ENCODE data around the gene DNALI1.
A peak's percentile ranks its signal among the peaks of the same experiment; 100 is the strongest.
"Not testable (repeated sequence)": the region's sequence is repeated elsewhere in the genome, so short reads cannot be mapped to it uniquely, and the experiment has no call there.

DNALI1 gene

GRCh38 chr1:37557402-37557801 is 662 bp downstream of the DNALI1 start:
- DNase-seq: no peak

GRCh38 chr1:37558411-37558810 is 1.7 kb downstream of the DNALI1 start:
- no peak for DNase-seq

DNA sequence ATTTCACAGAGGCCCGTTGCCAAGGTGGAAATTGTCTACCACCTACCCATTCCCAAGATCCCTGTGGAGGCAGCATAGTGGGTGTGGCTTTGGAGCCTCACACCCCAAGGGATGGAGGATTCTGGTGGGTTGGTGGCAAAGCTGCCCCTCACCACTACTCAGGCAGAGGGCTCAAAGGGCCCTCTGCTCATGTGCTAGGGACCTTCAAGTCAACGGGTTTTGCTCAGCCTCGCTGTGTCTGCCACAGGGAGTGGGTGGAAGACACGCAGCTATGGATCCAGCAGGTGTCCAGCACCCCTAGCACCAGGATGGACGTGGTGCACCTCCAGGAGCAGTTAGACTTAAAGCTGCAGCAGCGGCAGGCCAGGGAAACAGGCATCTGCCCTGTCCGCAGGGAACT is 2.3 kb downstream of the DNALI1 start:
- no peak for DNase-seq

GRCh38 chr1:37559957-37560379 is 3.2 kb downstream of the DNALI1 start:
- not testable (repeated sequence) for DNase-seq

DNA sequence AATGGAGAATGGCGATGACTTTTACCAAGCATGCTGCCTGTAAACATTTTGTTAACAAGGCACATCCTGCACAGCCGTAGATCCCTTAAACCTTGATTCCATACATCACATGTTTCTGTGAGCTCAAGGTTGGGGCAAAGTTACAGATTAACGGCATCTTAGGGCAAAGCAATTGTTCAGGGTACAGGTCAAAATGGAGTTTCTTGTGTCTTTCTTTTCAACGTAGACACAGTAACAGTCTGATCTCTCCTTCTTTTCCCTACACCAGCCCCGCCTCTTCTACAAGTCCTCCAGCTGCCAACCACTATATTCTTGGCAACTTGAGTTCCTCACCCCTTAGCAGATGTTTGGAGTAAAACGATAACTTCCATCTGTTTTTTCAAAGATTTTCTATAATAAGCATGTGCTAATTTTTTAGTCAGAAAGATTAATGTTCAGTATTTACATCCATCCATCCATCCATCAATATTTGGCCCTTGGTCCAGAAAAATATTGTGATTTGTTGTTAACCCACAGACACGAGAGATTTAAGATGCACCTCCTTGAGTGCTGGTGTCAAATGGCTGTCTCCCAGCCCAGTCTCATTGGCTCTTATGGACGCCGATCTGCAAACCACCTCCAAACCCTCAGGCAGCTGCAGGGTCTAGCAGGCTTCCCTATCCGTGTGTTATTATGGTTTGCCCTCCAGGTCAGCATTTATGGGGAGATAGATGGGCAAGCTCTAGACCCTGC is 3.8 kb downstream of the DNALI1 start:
- no peak for DNase-seq

- DNase-seq: no peak
Measured at GRCh38 chr1:37561133-37562132, 4.7 kb downstream of the DNALI1 start.

DNA sequence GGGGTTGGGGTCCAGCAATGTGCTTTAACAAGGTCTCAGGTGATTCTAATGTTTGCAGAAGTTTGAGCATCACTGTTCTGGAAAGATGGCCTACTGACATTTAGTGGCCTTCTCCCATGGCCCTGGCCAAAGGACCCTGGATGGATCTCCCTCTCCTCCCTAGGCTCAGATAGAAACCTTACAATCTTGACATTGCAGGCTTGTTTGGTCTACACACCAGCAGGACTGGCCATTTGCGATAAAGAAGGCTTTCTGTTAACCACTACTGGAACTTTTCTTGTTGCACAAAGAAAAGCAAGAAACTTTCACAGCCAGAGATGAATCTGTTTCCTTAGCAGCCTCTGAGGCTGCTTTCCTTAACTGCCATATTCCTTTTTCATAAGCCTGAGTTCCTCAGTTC is 6.2 kb downstream of the DNALI1 start:
- no peak for DNase-seq

DNA sequence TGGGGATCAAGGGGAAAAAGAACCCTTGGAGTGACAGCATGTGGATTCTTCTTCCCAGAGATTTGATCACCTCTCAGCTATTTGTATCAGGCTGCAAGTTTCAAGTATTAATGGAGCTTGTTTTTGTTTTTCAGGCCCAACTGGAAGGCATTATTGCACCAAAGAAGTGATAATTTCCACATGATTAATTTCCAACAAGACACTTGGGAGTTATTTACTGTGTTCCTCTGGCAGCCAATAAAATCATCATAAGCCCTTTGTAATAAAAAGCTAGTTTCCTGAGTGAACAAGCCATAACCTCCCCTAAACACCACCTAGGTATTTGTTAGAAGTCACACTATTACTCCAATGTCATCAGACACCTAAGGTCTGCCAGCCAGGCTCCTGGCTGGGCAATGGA is 8.2 kb downstream of the DNALI1 start:
- no peak for DNase-seq

- DNase-seq: no peak
Measured at GRCh38 chr1:37567023-37567422, 10.3 kb downstream of the DNALI1 start.

DNA sequence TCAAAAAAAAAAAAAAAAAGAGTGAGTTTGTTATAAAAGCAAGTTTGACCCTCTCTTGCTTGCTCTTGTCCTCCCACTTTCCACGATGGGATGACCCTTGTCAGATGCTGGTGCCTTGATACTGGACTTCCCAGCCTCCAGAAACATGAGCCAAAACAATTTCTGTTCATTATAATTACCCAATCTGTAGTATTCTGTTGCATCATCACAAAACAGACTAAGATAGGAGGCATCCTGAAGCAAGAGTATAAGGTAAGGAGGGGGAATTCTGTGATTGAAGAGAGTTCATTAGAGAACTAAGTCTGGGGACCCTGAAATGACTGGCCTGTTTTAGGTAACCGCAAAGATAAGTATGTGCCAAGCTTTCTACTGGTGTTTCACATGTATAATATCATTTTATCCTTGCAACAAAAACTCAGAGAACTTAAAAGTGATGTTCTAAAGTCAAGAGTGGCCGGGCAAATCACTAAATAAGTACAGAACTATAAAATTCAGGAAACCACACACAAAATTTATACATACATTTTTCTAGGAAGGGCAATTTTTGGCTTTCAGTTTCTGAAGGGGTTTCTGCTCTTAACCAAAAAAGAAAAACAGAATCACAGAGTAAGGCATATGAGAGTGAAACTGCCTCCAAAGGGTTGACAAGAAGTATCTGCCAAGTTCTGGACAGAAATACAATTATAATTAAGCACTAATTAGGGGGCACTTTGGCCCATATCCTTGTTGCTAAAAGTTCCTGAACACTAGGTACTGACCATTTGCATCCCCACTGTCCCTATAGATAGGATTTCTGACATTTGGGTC is 14.0 kb downstream of the DNALI1 start:
- no peak for DNase-seq

GRCh38 chr1:37574834-37575480 is 18.2 kb downstream of the DNALI1 start:
- no peak for DNase-seq

DNA sequence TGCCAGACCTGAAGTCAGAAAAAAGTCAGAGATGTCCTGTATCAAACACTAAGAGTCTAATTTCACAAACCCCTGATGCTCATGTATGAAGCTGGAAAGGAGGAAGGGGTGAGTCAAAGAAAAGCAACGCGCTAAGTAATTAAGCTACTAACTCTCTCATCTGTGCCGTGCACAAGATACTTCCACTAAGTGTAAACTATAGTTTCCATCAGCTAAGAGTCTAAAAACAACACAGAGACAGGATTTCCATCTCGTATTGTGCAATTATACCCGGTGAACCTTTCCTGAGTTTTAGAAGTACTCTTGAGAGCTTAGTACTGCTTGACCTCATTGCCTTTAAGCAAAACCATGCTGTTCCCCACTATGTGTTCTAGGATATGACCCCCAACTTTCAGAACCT is 19.0 kb downstream of the DNALI1 start:
- DNase-seq: no peak

- not testable (repeated sequence) for DNase-seq
Measured at GRCh38 chr1:37584544-37584943, 27.8 kb downstream of the DNALI1 start.

GRCh38 chr1:37588939-37589338 is 32.2 kb downstream of the DNALI1 start:
- no peak for DNase-seq

DNA sequence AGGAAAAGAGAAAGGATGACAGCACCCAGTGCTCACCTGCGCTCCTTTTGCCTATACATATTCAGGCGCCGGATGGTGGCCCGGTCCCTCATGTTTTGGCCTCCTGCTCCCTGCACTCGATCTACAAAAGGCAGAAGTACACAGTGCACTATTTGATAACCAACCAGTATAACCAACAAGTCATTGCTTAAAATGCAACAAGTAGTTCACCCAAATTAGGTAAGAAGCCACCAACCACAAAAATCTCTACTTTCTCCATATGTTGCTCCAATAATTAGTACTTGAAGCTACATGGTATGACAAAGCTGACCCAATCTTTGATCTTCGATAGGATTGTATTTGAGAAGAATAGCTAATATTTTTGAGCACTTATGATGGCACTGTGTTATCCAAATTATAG is 37.0 kb downstream of the DNALI1 start:
- no peak for DNase-seq

- DNase-seq: peak; percentile 93
Measured at GRCh38 chr1:37595440-37596181, 38.9 kb downstream of the DNALI1 start, which contains the start of gene GNL2. Gene GNL2 (minus strand): TSS chr1:37595937. CDS start chr1:37595822, 115 bp downstream.

GRCh38 chr1:37596182-37596667 is 39.5 kb downstream of the DNALI1 start:
- no peak for DNase-seq

DNA sequence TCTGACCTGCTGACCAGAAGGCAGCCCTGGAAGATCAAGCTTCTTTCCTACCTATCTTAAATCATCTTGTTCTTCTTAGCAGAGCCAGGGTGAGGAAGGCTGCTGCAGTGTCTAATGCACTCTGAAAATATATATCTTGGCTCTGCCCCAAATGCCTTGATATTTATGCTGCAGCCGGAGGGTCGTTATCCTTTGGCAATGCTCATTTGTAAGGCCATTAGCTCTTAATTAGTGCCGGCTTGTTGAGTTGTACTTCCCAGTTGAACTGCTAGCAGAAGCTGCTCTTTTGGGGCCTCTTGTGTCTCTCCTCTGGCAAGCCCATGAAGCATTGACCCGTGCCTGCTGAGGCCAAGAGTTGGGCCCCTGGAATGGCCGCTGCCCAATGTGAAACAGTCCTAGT is 43.2 kb downstream of the DNALI1 start:
- no peak for DNase-seq

- no peak for DNase-seq
Measured at GRCh38 chr1:37601441-37601840, 44.7 kb downstream of the DNALI1 start.

- DNase-seq: peak; percentile 14
Measured at GRCh38 chr1:37602750-37603694, 46.3 kb downstream of the DNALI1 start.
